Thoracic aorta (tissue), 2 donors: ENCODE results near the gene CAMK1. TPM values are rescaled to one million over a fixed set of nuclear protein-coding genes. Genes with fewer than 3 reads are reported as not detected.
A peak's percentile ranks its signal among the peaks of the same experiment; 100 is the strongest.

Experiments
- ATAC-seq: fragments of 150-250 bp; one replicate; pipeline ENCODE4 v1.8.0; 2017; ENCODE audit warnings: low read depth; ENCODE audit not compliant: insufficient number of reproducible peaks, low FRiP score
- DNase-seq: peaks from one replicate; pipeline ENCODE4 v3.0.0-alpha.2; 2020; ENCODE audit warnings: low spot score
- H3K27ac ChIP-seq, 2 donors: fragments of 200-600 bp; sonication (generic); 1 replicate in 1 of 2; 2 replicates in 1 of 2; pipeline ENCODE4 v1.5.1; 2016; ENCODE audit warnings: mild to moderate bottlenecking in 2 of 2, moderate library complexity in 2 of 2
- H3K27me3 ChIP-seq: fragments of 200-600 bp; sonication (generic); replicated peaks from 2 replicates; pipeline ENCODE4 v1.6.0; 2016; ENCODE audit warnings: mild to moderate bottlenecking; ENCODE audit not compliant: insufficient read depth
- H3K36me3 ChIP-seq: fragments of 200-600 bp; sonication (generic); one replicate; pipeline ENCODE4 v1.5.1; 2016
- H3K4me1 ChIP-seq, 2 donors: fragments of 200-600 bp; sonication (generic); 1 replicate in 1 of 2; 2 replicates in 1 of 2; pipeline versions ENCODE4 v1.5.1 to v1.6.0; 2016; ENCODE audit warnings: low read depth in 2 of 2, mild to moderate bottlenecking in 1 of 2; ENCODE audit not compliant: control insufficient read depth in 1 of 2
- H3K4me3 ChIP-seq: fragments of 200-600 bp; sonication (generic); 2 replicates; pipeline ENCODE4 v1.5.1; 2016; ENCODE audit warnings: mild to moderate bottlenecking
- H3K9me3 ChIP-seq: fragments of 200-600 bp; sonication (generic); 2 replicates; pipeline ENCODE4 v1.5.1; 2016
- total RNA-seq, 2 donors: library from RNA; depleted of rRNA; stranded (reverse); fragments of >200 nt; gene quantifications; one replicate each; pipeline versions ENCODE4 v1.1.0 to v1.2.3, GENCODE V29; 2016
- TF ChIP-seq, protein P1 (sequence below): fragments of 200-600 bp; sonication (generic); IDR thresholded peaks from one replicate; pipeline ENCODE4 v1.5.1; 2019; ENCODE audit warnings: antibody characterized with exemption

The CAMK1 gene
- total RNA-seq, 2 donors from 2014 or later = 50.9 to 69.7 TPM

- Histone ChIP-seq H3K4me3 (no peak overlapping the region), H3K27ac (no peak overlapping the region), H3K27me3 (no peaks in the 10 kb centered on the region), H3K4me1 (no peaks in the 10 kb centered on the region), H3K9me3 (no peaks in the 10 kb centered on the region), H3K36me3 (peaks cover 89% of the 10 kb centered on the region)
- no peak for DNase-seq
- TF ChIP-seq, protein P1, sequence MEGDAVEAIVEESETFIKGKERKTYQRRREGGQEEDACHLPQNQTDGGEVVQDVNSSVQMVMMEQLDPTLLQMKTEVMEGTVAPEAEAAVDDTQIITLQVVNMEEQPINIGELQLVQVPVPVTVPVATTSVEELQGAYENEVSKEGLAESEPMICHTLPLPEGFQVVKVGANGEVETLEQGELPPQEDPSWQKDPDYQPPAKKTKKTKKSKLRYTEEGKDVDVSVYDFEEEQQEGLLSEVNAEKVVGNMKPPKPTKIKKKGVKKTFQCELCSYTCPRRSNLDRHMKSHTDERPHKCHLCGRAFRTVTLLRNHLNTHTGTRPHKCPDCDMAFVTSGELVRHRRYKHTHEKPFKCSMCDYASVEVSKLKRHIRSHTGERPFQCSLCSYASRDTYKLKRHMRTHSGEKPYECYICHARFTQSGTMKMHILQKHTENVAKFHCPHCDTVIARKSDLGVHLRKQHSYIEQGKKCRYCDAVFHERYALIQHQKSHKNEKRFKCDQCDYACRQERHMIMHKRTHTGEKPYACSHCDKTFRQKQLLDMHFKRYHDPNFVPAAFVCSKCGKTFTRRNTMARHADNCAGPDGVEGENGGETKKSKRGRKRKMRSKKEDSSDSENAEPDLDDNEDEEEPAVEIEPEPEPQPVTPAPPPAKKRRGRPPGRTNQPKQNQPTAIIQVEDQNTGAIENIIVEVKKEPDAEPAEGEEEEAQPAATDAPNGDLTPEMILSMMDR = no peak
- ATAC-seq = no peak
Observed at GRCh38 chr3:9743548-9743947, 26.2 kb downstream of the CAMK1 start.

- ATAC-seq (no peak), DNase-seq (no peak)
- no peaks in the 10 kb centered on the region for H3K9me3 ChIP-seq
- H3K36me3 ChIP-seq = peaks cover 97% of the 10 kb centered on the region
- H3K4me1 ChIP-seq = no peaks in the 10 kb centered on the region
- TF ChIP-seq, protein P1 = no peak
- no peak overlapping the region for H3K27ac ChIP-seq
- H3K27me3 ChIP-seq = no peaks in the 10 kb centered on the region
- H3K4me3 ChIP-seq = no peak overlapping the region
Observed at GRCh38 chr3:9742560-9742959, 27.2 kb downstream of the CAMK1 start.

- peaks cover 82% of the 10 kb centered on the region for H3K36me3 ChIP-seq
- no peak overlapping the region for H3K4me3 ChIP-seq
- ATAC-seq (no peak), DNase-seq (no peak)
- no peaks in the 10 kb centered on the region for H3K27me3 ChIP-seq
- H3K9me3 ChIP-seq = no peaks in the 10 kb centered on the region
- TF ChIP-seq, protein P1 = no peak
- no peak overlapping the region for H3K27ac ChIP-seq
- H3K4me1 ChIP-seq = peaks cover 0 to 6% of the 10 kb centered on the region in 2 donors
Observed at GRCh38 chr3:9739181-9739580, 30.6 kb downstream of the CAMK1 start.

- Histone ChIP-seq H3K4me1 (peaks cover 15 to 26% of the 10 kb centered on the region in 2 donors), H3K36me3 (peaks cover 59% of the 10 kb centered on the region), H3K27ac (no peak overlapping the region), H3K4me3 (no peak overlapping the region), H3K27me3 (no peaks in the 10 kb centered on the region), H3K9me3 (no peaks in the 10 kb centered on the region)
- no peak for ATAC-seq
- no peak for DNase-seq
- TF ChIP-seq, protein P1 = no peak
Observed at GRCh38 chr3:9736831-9737230, 32.9 kb downstream of the CAMK1 start.

DNA sequence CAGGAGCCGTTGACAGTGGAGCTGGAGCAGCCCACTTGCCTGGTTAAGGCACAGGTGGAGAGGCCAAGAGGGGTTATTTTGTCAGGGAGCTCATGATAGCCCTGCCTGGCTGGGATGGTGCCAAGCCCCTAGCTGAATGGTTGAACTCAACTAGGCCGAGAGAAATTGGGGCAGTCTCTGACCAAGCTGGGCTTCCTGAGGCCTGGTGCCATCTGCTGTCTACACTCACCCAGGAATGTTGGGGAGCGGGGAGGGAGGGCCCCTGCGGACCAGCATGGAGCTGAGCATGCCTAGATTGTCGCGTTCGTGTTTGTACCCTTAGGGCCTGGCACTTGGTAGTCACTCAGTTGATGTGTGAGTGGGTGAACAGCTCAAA lies 37.0 kb downstream of the CAMK1 start:
- Histone ChIP-seq H3K27me3 (no peaks in the 10 kb centered on the region), H3K36me3 (peaks cover 20% of the 10 kb centered on the region), H3K4me3 (peak overlapping the region; percentile 92), H3K4me1 (peaks cover 15 to 31% of the 10 kb centered on the region in 2 donors), H3K27ac (no peak overlapping the region), H3K9me3 (no peaks in the 10 kb centered on the region)
- ATAC-seq (no peak), DNase-seq (no peak)
- TF ChIP-seq, protein P1 = no peak
